ENCODE data around the gene RNF187. TPM values are rescaled to one million over a fixed set of nuclear protein-coding genes. Genes with fewer than 3 reads are reported as not detected.

Gene RNF187
- total and polyA plus RNA-seq, 2 of the 13 experiments (the other 11 are each of a cell fraction or from before 2014, with no cell fraction given): 41.3 to 59.4 TPM

DNA sequence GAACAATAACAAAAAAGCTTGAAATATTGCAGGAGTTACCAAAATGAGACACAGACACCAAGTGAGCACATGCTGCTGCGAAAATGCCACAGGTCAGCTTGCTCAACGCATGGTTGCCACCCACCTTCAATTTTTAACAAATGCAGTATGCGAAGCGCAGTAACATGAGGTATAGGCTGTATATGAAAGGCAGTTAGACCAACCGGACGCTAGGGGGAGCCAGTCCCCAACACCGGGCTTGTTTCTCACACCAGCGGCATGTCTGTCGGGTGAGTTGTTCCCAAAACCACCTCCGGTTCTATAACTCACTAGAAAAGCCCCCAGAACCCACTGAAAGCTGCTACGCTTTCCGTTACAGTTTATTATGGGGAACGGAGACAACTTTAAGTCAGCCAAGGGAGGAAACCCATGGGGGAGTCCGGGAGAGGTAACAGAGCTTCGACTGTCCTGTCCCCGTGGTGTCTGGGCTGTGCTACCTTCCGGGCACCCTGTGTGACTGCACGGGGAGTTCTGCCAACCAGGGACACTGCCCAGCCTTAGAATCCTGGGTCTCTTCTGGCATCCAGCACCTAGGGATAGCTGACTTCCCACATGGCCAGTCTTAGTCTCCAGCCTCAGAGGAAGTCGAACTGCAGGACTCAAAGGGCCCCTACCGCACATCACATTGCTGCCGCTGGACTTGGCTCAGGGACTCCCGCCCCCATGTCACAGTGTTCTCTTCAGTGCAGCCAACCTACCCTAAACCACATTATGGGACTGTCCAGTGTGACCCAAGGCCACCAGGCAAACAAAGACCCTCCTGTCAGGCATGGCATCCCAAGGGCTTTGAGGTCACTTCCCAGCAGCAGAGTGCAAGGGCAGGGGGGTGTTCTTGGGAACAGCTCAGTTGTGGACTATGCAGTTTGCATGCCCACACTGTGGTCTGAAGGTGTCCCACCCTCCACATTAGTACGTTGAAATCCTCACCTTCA lies 14.0 kb downstream of the RNF187 start (continued):
- TF ChIP-seq SSRP1 (CRISPR knock-in tag; IDR thresholded peaks at IDR 0.05): 0 out of 2 replicates have a peak, but pooled peaks have one; percentile 31
- TF ChIP-seq CEBPG (CRISPR knock-in tag; IDR thresholded peaks at IDR 0.05): peak; percentile 35
- TF ChIP-seq HNF4G (IDR thresholded peaks at IDR 0.05; ENCODE audit: borderline replicate concordance, low read depth, low read length): no peak
- no peak for TF ChIP-seq HNF4G (CRISPR knock-in tag; IDR thresholded peaks at IDR 0.05; ENCODE audit: borderline replicate concordance, low read depth)
- no peak for TF ChIP-seq MXI1 (IDR thresholded peaks at IDR 0.05; ENCODE audit: borderline replicate concordance, low read depth, low read length)
- TF ChIP-seq SALL2 (CRISPR knock-in tag; IDR thresholded peaks at IDR 0.05): 0 out of 2 replicates have a peak, but pooled peaks have one; percentile 63
- TF ChIP-seq KLF16 (CRISPR knock-in tag; IDR thresholded peaks at IDR 0.05): peak in 1 of 2 experiments; percentile 23; a peak in 1 of 4 replicates
- TF ChIP-seq HNRNPUL1 (IDR thresholded peaks at IDR 0.05; ENCODE audit: low read depth, low read length): no peak
- no peak for TF ChIP-seq HIVEP1 (CRISPR knock-in tag; IDR thresholded peaks at IDR 0.05)
- TF ChIP-seq ZNF282 (IDR thresholded peaks at IDR 0.05; ENCODE audit: partially characterized antibody): no peak
- no peak for TF ChIP-seq ZNF768 (CRISPR knock-in tag; IDR thresholded peaks at IDR 0.05)
- TF ChIP-seq POLR2AphosphoS5 (IDR thresholded peaks at IDR 0.05; ENCODE audit: low read depth, low read length): no peak
- no peak for TF ChIP-seq SNAI1 (CRISPR knock-in tag; IDR thresholded peaks at IDR 0.05; ENCODE audit: borderline replicate concordance)
- TF ChIP-seq FOXK1 (CRISPR knock-in tag; IDR thresholded peaks at IDR 0.05; ENCODE audit: borderline replicate concordance, low read depth): 0 out of 2 replicates have a peak, but pooled peaks have one; percentile 28
- TF ChIP-seq PHF20 (CRISPR knock-in tag; IDR thresholded peaks at IDR 0.05): 0 out of 2 replicates have a peak, but pooled peaks have one; percentile 34
- no peak for TF ChIP-seq NFRKB (IDR thresholded peaks at IDR 0.05)
- TF ChIP-seq, protein P1, sequence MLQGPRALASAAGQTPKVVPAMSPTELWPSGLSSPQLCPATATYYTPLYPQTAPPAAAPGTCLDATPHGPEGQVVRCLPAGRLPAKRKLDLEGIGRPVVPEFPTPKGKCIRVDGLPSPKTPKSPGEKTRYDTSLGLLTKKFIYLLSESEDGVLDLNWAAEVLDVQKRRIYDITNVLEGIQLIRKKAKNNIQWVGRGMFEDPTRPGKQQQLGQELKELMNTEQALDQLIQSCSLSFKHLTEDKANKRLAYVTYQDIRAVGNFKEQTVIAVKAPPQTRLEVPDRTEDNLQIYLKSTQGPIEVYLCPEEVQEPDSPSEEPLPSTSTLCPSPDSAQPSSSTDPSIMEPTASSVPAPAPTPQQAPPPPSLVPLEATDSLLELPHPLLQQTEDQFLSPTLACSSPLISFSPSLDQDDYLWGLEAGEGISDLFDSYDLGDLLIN (CRISPR knock-in tag; IDR thresholded peaks at IDR 0.05; ENCODE audit: borderline replicate concordance): no peak
- peak; percentile 16; the same call in 1 of the 2 replicates for TF ChIP-seq ZNF350 (CRISPR knock-in tag; IDR thresholded peaks at IDR 0.05; ENCODE audit: borderline replicate concordance, low read depth)
- TF ChIP-seq EEA1 (CRISPR knock-in tag; IDR thresholded peaks at IDR 0.05; ENCODE audit: borderline replicate concordance): no peak
- no peak for TF ChIP-seq BRD4 (CRISPR knock-in tag; IDR thresholded peaks at IDR 0.05)
- TF ChIP-seq RFX1 (IDR thresholded peaks at IDR 0.05): no peak
- no peak for TF ChIP-seq YEATS4 (CRISPR knock-in tag; IDR thresholded peaks at IDR 0.05; ENCODE audit: borderline replicate concordance)
- 0 out of 2 replicates have a peak, but pooled peaks have one; percentile 51 for TF ChIP-seq ZNF557 (CRISPR knock-in tag; IDR thresholded peaks at IDR 0.05)
- no peak for TF ChIP-seq ATF7-NPFF (CRISPR knock-in tag; IDR thresholded peaks at IDR 0.05; ENCODE audit: low read depth)
- TF ChIP-seq MEIS2 (CRISPR knock-in tag; IDR thresholded peaks at IDR 0.05): peak; percentile 47; the same call in 1 of the 2 replicates
- no peak for TF ChIP-seq MZF1 (CRISPR knock-in tag; IDR thresholded peaks at IDR 0.05; ENCODE audit: borderline replicate concordance)
- TF ChIP-seq POLR2G (IDR thresholded peaks at IDR 0.05; ENCODE audit: low read depth, low read length): no peak
- no peak for TF ChIP-seq RFXANK (CRISPR knock-in tag; IDR thresholded peaks at IDR 0.05)
- TF ChIP-seq NONO (IDR thresholded peaks at IDR 0.05): no peak
- peak; percentile 59; the same call in 1 of the 2 replicates for TF ChIP-seq NONO (CRISPR knock-in tag; conservative IDR thresholded peaks at IDR 0.05)
- no peak for TF ChIP-seq SPEN (CRISPR knock-in tag; IDR thresholded peaks at IDR 0.05; ENCODE audit: low read depth)
- TF ChIP-seq, protein P2, sequence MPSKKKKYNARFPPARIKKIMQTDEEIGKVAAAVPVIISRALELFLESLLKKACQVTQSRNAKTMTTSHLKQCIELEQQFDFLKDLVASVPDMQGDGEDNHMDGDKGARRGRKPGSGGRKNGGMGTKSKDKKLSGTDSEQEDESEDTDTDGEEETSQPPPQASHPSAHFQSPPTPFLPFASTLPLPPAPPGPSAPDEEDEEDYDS (CRISPR knock-in tag; IDR thresholded peaks at IDR 0.05): no peak
